Measurements from ENCODE around the gene PSMB5.

DNA sequence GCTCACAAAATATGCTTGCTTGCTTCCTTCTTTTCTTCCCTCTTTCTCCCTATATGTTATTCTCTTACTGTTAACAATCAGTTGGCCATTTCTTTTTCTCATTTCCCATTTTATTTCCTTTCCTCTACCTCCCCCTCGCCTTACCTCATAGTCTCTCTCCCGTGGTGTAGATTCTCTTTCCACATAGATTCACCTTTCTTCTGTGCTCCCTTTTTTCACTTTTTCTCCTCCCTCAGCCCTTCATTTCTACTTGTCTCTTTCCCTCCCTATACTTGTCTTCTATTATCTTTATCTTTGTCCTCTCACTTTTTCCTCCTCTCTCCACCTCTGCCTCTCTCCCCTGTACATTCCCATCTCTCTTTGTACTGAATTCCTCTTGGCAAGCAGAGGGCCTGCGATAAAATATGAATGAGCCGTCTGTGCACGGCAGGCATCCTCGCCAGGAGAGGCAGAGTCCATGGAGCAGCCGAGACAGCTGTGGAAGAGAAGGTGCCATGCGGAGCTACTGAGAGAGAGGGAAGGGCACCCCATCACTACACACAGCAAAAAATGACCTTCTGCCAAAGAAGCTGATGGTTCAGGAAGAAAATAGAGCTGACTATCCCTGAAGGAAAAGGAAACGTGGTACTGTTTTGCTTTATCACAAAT lies 36.9 kb downstream of the PSMB5 start:
- TF ChIP-seq, protein P1, sequence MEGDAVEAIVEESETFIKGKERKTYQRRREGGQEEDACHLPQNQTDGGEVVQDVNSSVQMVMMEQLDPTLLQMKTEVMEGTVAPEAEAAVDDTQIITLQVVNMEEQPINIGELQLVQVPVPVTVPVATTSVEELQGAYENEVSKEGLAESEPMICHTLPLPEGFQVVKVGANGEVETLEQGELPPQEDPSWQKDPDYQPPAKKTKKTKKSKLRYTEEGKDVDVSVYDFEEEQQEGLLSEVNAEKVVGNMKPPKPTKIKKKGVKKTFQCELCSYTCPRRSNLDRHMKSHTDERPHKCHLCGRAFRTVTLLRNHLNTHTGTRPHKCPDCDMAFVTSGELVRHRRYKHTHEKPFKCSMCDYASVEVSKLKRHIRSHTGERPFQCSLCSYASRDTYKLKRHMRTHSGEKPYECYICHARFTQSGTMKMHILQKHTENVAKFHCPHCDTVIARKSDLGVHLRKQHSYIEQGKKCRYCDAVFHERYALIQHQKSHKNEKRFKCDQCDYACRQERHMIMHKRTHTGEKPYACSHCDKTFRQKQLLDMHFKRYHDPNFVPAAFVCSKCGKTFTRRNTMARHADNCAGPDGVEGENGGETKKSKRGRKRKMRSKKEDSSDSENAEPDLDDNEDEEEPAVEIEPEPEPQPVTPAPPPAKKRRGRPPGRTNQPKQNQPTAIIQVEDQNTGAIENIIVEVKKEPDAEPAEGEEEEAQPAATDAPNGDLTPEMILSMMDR (IDR thresholded peaks at IDR 0.05 in 4 of 5, conservative IDR thresholded peaks at IDR 0.05 in 1 of 5): no peak
- TF ChIP-seq POLR2A (IDR thresholded peaks at IDR 0.05): no peak

Data from gastrocnemius medialis (tissue), 4 donors.